Measurements from ENCODE around the gene INO80D. TPM values are rescaled to one million over a fixed set of nuclear protein-coding genes. Genes with fewer than 3 reads are reported as not detected.
"Not testable (repeated sequence)": the region's sequence is repeated elsewhere in the genome, so short reads cannot be mapped to it uniquely, and the experiment has no call there.

INO80D gene
- total and polyA plus RNA-seq, 2 donors = 3.6 to 5.8 TPM

DNA sequence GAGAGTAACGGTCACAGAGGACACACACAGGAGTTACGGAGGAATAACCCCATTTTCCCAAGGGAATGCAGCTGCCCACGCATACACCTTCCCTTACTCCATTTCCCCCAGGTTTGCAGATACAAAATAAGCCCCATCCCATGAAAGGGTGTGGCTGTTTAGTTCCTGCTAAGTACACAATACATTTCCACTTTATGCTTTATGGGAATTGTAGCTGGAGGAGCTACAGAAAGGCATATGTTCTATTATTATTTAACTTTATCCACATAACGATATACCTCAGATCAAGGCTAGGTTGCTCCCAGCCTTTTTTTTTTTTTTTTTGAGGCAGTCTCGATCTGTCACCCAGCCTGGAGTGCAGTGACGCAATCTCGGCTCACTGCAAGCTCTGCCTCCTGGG is 22.7 kb upstream of the INO80D start:
- no peaks in the 10 kb centered on the region for H3K4me1 ChIP-seq (ENCODE audit: control insufficient read depth in 2 of 2, insufficient read depth in 2 of 2, low read length in 2 of 2)
- no peaks in the 10 kb centered on the region for H3K27me3 ChIP-seq (ENCODE audit: control insufficient read depth in 2 of 2, insufficient read depth in 1 of 2, low read length in 1 of 2)
- no peak overlapping the region for H3K4me3 ChIP-seq (ENCODE audit: low read length in 2 of 2)
- no peaks in the 10 kb centered on the region for H3K9me3 ChIP-seq (ENCODE audit: control insufficient read depth in 2 of 2, insufficient read depth in 1 of 2, low read length in 1 of 2)
- no peak overlapping the region for H3K27ac ChIP-seq (ENCODE audit: low read depth in 1 of 2, low read length in 1 of 2)
- peaks cover 0 to 5% of the 10 kb centered on the region in 2 donors for H3K36me3 ChIP-seq (ENCODE audit: control insufficient read depth in 2 of 2, insufficient read depth in 2 of 2, low read length in 1 of 2)
- no peak for DNase-seq (ENCODE audit: low read depth in 6 of 9, low spot score in 9 of 9)
- WGBS = 89% methylated on average over 7 of the region's 7 CpGs

DNA sequence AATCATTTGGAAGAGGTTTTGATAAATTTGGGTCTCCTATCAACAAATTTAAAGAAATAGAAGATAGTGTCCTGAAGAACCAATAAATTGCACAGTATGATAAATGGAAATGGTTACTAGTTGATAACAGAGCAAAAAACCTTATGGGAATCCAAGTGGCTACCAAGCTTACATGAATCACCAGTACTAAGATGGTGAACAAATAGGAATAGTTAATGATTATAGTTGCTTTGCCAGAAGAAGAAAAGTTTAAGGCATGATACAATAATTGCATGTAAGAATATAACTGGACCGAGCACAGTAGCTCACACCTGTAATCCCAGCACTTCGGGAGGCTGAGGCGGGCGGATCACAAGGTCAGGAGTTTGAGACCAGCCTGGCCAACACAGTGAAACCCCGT is 19.6 kb upstream of the INO80D start:
- 97% methylated on average over 5 of the region's 5 CpGs for WGBS
- no peak for DNase-seq (ENCODE audit: low read depth in 6 of 9, low spot score in 9 of 9)
- Histone ChIP-seq H3K4me3 (ENCODE audit: low read length in 2 of 2) (no peak overlapping the region), H3K27me3 (ENCODE audit: control insufficient read depth in 2 of 2, insufficient read depth in 1 of 2, low read length in 1 of 2) (no peaks in the 10 kb centered on the region), H3K9me3 (ENCODE audit: control insufficient read depth in 2 of 2, insufficient read depth in 1 of 2, low read length in 1 of 2) (no peaks in the 10 kb centered on the region), H3K4me1 (ENCODE audit: control insufficient read depth in 2 of 2, insufficient read depth in 2 of 2, low read length in 2 of 2) (no peaks in the 10 kb centered on the region), H3K27ac (ENCODE audit: low read depth in 1 of 2, low read length in 1 of 2) (no peak overlapping the region), H3K36me3 (ENCODE audit: control insufficient read depth in 2 of 2, insufficient read depth in 2 of 2, low read length in 1 of 2) (no peaks in the 10 kb centered on the region)

- 97% methylated on average over 4 of the region's 4 CpGs for WGBS
- no peaks in the 10 kb centered on the region for H3K4me1 ChIP-seq (ENCODE audit: control insufficient read depth in 2 of 2, insufficient read depth in 2 of 2, low read length in 2 of 2)
- no peak overlapping the region for H3K27ac ChIP-seq (ENCODE audit: low read depth in 1 of 2, low read length in 1 of 2)
- H3K27me3 ChIP-seq (ENCODE audit: control insufficient read depth in 2 of 2, insufficient read depth in 1 of 2, low read length in 1 of 2) = no peaks in the 10 kb centered on the region
- no peaks in the 10 kb centered on the region for H3K36me3 ChIP-seq (ENCODE audit: control insufficient read depth in 2 of 2, insufficient read depth in 2 of 2, low read length in 1 of 2)
- H3K4me3 ChIP-seq (ENCODE audit: low read length in 2 of 2) = no peak overlapping the region
- H3K9me3 ChIP-seq (ENCODE audit: control insufficient read depth in 2 of 2, insufficient read depth in 1 of 2, low read length in 1 of 2) = no peaks in the 10 kb centered on the region
- no peak for DNase-seq (ENCODE audit: low read depth in 6 of 9, low spot score in 9 of 9)
Observed at GRCh38 chr2:206105038-206105437, 19.1 kb upstream of the INO80D start.

DNA sequence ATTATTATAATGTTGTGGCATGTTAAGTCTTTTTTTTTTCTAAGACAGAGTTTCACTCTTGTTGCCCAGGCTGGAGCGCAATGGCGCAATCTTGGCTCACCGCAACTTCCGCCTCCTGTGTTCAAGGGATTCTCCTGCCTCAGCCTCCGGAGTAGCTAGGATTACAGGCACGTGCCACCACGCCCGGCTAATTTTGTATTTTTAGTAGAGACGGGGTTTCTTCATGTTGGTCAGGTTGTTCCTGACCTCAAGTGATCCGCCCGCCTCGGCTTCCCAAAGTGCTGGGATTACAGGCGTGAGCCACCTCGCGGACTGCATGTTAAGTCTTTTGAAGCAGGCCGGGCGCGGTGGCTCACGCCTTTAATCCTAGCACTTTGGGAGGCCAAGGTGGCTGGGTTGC is 12.9 kb upstream of the INO80D start:
- H3K4me1 ChIP-seq (ENCODE audit: control insufficient read depth in 2 of 2, insufficient read depth in 2 of 2, low read length in 2 of 2); H3K36me3 ChIP-seq (ENCODE audit: control insufficient read depth in 2 of 2, insufficient read depth in 2 of 2, low read length in 1 of 2); H3K27me3 ChIP-seq (ENCODE audit: control insufficient read depth in 2 of 2, insufficient read depth in 1 of 2, low read length in 1 of 2); H3K27ac ChIP-seq (ENCODE audit: low read depth in 1 of 2, low read length in 1 of 2); H3K4me3 ChIP-seq (ENCODE audit: low read length in 2 of 2); DNase-seq (ENCODE audit: low read depth in 6 of 9, low spot score in 9 of 9); H3K9me3 ChIP-seq (ENCODE audit: control insufficient read depth in 2 of 2, insufficient read depth in 1 of 2, low read length in 1 of 2): not testable (repeated sequence)
- 97% methylated on average over 19 of the region's 19 CpGs for WGBS

- no peaks in the 10 kb centered on the region for H3K27me3 ChIP-seq (ENCODE audit: control insufficient read depth in 2 of 2, insufficient read depth in 1 of 2, low read length in 1 of 2)
- no peak overlapping the region for H3K27ac ChIP-seq (ENCODE audit: low read depth in 1 of 2, low read length in 1 of 2)
- no peak overlapping the region for H3K4me3 ChIP-seq (ENCODE audit: low read length in 2 of 2)
- no peaks in the 10 kb centered on the region for H3K9me3 ChIP-seq (ENCODE audit: control insufficient read depth in 2 of 2, insufficient read depth in 1 of 2, low read length in 1 of 2)
- no peaks in the 10 kb centered on the region for H3K36me3 ChIP-seq (ENCODE audit: control insufficient read depth in 2 of 2, insufficient read depth in 2 of 2, low read length in 1 of 2)
- 98% methylated on average over 9 of the region's 9 CpGs for WGBS
- no peaks in the 10 kb centered on the region for H3K4me1 ChIP-seq (ENCODE audit: control insufficient read depth in 2 of 2, insufficient read depth in 2 of 2, low read length in 2 of 2)
- no peak for DNase-seq (ENCODE audit: low read depth in 6 of 9, low spot score in 9 of 9)
Observed at GRCh38 chr2:206098471-206098870, 12.5 kb upstream of the INO80D start.

DNA sequence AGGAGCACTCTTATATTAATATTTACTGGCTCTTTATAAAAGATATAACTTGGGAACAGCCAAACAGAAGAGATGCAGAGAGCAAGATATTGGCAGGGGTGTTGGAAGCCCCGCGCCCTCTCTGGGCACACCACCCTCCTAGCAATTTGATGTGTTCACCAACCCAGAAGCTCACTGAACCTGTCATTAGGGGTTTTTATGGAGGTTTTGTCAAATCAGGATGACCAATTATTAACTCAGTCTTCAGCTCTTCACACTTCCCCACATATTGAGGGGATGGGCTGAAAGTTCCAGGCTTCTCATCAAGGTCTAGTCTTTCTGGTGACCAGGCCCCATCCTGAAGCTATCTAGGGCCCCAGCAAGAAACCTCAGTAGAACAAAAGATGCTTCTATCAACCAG is 10.9 kb upstream of the INO80D start:
- Histone ChIP-seq H3K36me3 (ENCODE audit: control insufficient read depth in 2 of 2, insufficient read depth in 2 of 2, low read length in 1 of 2) (no peaks in the 10 kb centered on the region), H3K27ac (ENCODE audit: low read depth in 1 of 2, low read length in 1 of 2) (no peak overlapping the region), H3K4me1 (ENCODE audit: control insufficient read depth in 2 of 2, insufficient read depth in 2 of 2, low read length in 2 of 2) (no peaks in the 10 kb centered on the region), H3K4me3 (ENCODE audit: low read length in 2 of 2) (no peak overlapping the region), H3K27me3 (ENCODE audit: control insufficient read depth in 2 of 2, insufficient read depth in 1 of 2, low read length in 1 of 2) (no peaks in the 10 kb centered on the region), H3K9me3 (ENCODE audit: control insufficient read depth in 2 of 2, insufficient read depth in 1 of 2, low read length in 1 of 2) (no peaks in the 10 kb centered on the region)
- no peak for DNase-seq (ENCODE audit: low read depth in 6 of 9, low spot score in 9 of 9)
- WGBS = 99% methylated on average over 2 of the region's 2 CpGs

DNA sequence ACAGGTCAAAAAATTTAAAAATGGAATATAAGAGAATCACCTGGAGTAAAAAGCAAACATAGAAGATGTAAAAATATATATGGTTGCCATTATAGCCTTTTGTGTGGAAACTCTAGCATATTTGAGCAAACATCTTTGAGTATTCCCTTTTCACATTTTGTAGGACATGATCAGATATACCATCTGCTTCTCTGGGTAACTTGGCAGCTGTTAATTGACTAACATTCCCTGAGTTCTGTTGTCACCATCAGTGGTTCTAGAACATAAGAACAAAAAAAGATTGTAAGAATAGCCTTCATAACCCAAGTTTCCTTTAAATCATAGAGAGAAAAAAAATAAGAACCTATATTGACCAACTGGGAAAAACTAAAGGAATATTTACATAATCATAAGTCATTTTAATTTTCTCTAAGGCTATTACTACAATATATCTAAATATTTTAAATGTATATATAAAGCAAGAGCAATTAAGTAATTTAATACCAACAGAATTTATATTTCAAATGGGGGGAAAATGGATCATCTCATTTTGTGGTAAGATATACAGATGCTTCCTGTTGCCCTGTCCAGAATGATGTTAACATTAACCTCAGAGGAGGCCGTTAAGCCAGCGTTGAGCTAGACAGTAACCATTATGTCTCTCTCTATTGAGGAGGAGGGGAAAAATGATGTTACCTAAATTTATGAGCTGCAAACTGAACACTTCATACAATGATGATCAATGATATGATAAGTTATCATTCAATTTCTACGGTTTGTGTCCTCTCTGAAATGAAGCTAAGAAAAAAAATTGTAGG is 9.8 kb upstream of the INO80D start:
- peaks cover 0 to 3% of the 10 kb centered on the region in 2 donors for H3K36me3 ChIP-seq (ENCODE audit: control insufficient read depth in 2 of 2, insufficient read depth in 2 of 2, low read length in 1 of 2)
- H3K27ac ChIP-seq (ENCODE audit: low read depth in 1 of 2, low read length in 1 of 2) = no peak overlapping the region
- H3K4me3 ChIP-seq (ENCODE audit: low read length in 2 of 2) = no peak overlapping the region
- H3K9me3 ChIP-seq (ENCODE audit: control insufficient read depth in 2 of 2, insufficient read depth in 1 of 2, low read length in 1 of 2) = no peaks in the 10 kb centered on the region
- no peaks in the 10 kb centered on the region for H3K4me1 ChIP-seq (ENCODE audit: control insufficient read depth in 2 of 2, insufficient read depth in 2 of 2, low read length in 2 of 2)
- WGBS = 16% methylated on average over 3 of the region's 3 CpGs
- no peak for DNase-seq (ENCODE audit: low read depth in 6 of 9, low spot score in 9 of 9)
- H3K27me3 ChIP-seq (ENCODE audit: control insufficient read depth in 2 of 2, insufficient read depth in 1 of 2, low read length in 1 of 2) = no peaks in the 10 kb centered on the region

GRCh38 chr2:206092297-206092696 is 6.3 kb upstream of the INO80D start:
- DNase-seq (ENCODE audit: low read depth in 6 of 9, low spot score in 9 of 9) = no peak
- Histone ChIP-seq H3K9me3 (ENCODE audit: control insufficient read depth in 2 of 2, insufficient read depth in 1 of 2, low read length in 1 of 2) (no peaks in the 10 kb centered on the region), H3K36me3 (ENCODE audit: control insufficient read depth in 2 of 2, insufficient read depth in 2 of 2, low read length in 1 of 2) (peaks cover 0 to 6% of the 10 kb centered on the region in 2 donors), H3K4me3 (ENCODE audit: low read length in 2 of 2) (no peak overlapping the region), H3K4me1 (ENCODE audit: control insufficient read depth in 2 of 2, insufficient read depth in 2 of 2, low read length in 2 of 2) (no peaks in the 10 kb centered on the region), H3K27me3 (ENCODE audit: control insufficient read depth in 2 of 2, insufficient read depth in 1 of 2, low read length in 1 of 2) (no peaks in the 10 kb centered on the region), H3K27ac (ENCODE audit: low read depth in 1 of 2, low read length in 1 of 2) (no peak overlapping the region)
- WGBS = 97% methylated on average over 2 of the region's 2 CpGs

- Histone ChIP-seq H3K4me3 (ENCODE audit: low read length in 2 of 2) (no peak overlapping the region), H3K27ac (ENCODE audit: low read depth in 1 of 2, low read length in 1 of 2) (no peak overlapping the region), H3K9me3 (ENCODE audit: control insufficient read depth in 2 of 2, insufficient read depth in 1 of 2, low read length in 1 of 2) (no peaks in the 10 kb centered on the region)
Observed at GRCh38 chr2:206088248-206088647, 2.3 kb upstream of the INO80D start.

More at GRCh38 chr2:206088248-206088647, 2.3 kb upstream of the INO80D start:
- H3K27me3 ChIP-seq (ENCODE audit: control insufficient read depth in 2 of 2, insufficient read depth in 1 of 2, low read length in 1 of 2) = no peaks in the 10 kb centered on the region
- no peak for DNase-seq (ENCODE audit: low read depth in 6 of 9, low spot score in 9 of 9)
- H3K36me3 ChIP-seq (ENCODE audit: control insufficient read depth in 2 of 2, insufficient read depth in 2 of 2, low read length in 1 of 2) = peaks cover 0 to 6% of the 10 kb centered on the region in 2 donors
- H3K4me1 ChIP-seq (ENCODE audit: control insufficient read depth in 2 of 2, insufficient read depth in 2 of 2, low read length in 2 of 2) = peaks cover 9 to 11% of the 10 kb centered on the region in 2 donors
